ENCODE results near the gene NGDN. TPM values are rescaled to one million over a fixed set of nuclear protein-coding genes. Genes with fewer than 3 reads are reported as not detected.
A peak's percentile ranks its signal among the peaks of the same experiment; 100 is the strongest.

Gene NGDN
- total and polyA plus RNA-seq, 11 donors: 16.5 to 43.4 (median 18.7) TPM

GRCh38 chr14:23441076-23441475, 28.4 kb upstream of the NGDN start:
- ATAC-seq (no peak), DNase-seq (no peak)
- WGBS, 4 donors: 0 to 6% (median 3%) methylated on average over 1 of the region's 1 CpG
- no peak overlapping the region for H3K4me3 ChIP-seq
- no peaks in the 10 kb centered on the region for H3K9me3 ChIP-seq
- H3K27me3 ChIP-seq: no peaks in the 10 kb centered on the region
- H3K27ac ChIP-seq: peak overlapping the region in 7 of 12 donors; percentile 80 to 97 (median 95)
- intact Hi-C loops (cut with DNase I): loop anchor here in 2 of 10 donors (5.0 to 10.0 kb wide), 2 partner anchors 34 to 56 kb away; partner anchors contain the start of gene MYH6 (in 1 of the 2)
- no peaks in the 10 kb centered on the region for H3K36me3 ChIP-seq
- peaks cover 0 to 71% (median 29%) of the 10 kb centered on the region in 12 donors for H3K4me1 ChIP-seq
- TF ChIP-seq POLR2A (IDR thresholded peaks at IDR 0.05) (no peak), CTCF (IDR thresholded peaks at IDR 0.05) (no peak)

- H3K27ac ChIP-seq: peak overlapping the region in 8 of 12 donors; percentile 70 to 97 (median 92)
Measured at GRCh38 chr14:23442721-23443356, 26.7 kb upstream of the NGDN start.

DNA sequence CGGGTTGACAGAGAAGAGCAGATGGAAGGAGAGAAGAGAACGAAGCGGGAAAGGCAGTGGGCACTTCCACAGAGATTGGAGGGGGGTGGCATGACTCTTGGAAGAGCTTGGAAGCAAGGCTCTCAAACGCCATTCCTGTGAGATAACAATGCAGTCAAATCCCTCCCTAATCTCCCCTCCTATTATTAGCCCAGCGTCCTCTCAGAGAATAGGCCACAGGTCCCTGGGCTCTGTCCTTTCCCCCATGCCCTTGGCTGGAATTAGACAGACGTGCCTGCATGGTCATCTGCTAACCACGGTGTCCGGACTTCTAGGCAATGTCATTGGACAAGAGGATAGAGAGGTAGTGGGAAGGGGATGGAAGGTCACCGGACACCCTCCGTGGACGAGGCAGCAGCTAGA, 26.1 kb upstream of the NGDN start:
- H3K27ac ChIP-seq: peak overlapping the region in 8 of 12 donors; percentile 72 to 97 (median 92)
- peaks cover 0 to 60% (median 28%) of the 10 kb centered on the region in 12 donors for H3K4me1 ChIP-seq
- TF ChIP-seq POLR2A (IDR thresholded peaks at IDR 0.05) (no peak), CTCF (IDR thresholded peaks at IDR 0.05) (no peak)
- H3K4me3 ChIP-seq: peak overlapping the region in 9 of 12 donors; percentile 14 to 46 (median 33)
- H3K9me3 ChIP-seq: no peaks in the 10 kb centered on the region
- no peaks in the 10 kb centered on the region for H3K27me3 ChIP-seq
- intact Hi-C loops (cut with DNase I): loop anchor here in 3 of 10 donors (2.0 to 10.0 kb wide), 3 partner anchors 35 to 59 kb away; partner anchors contain the start of gene MYH6 (in 2 of the 3)
- ATAC-seq (peak; percentile 68 to 78 (median 76)), DNase-seq (peak in 4 of 5 donors; percentile 73 to 85 (median 80))
- H3K36me3 ChIP-seq: no peaks in the 10 kb centered on the region
- 35 to 43% (median 40%) methylated on average over 11 of the region's 11 CpGs for WGBS, 4 donors

More at GRCh38 chr14:23442721-23443356, 26.7 kb upstream of the NGDN start:
- intact Hi-C loops (cut with DNase I): loop anchor here in 3 of 10 donors (2.0 to 10.0 kb wide), 3 partner anchors 34 to 58 kb away; partner anchors contain the start of gene MYH6 (in 2 of the 3)
- 33 to 52% (median 46%) methylated on average over 9 of the region's 9 CpGs for WGBS, 4 donors
- no peaks in the 10 kb centered on the region for H3K27me3 ChIP-seq
- H3K36me3 ChIP-seq: no peaks in the 10 kb centered on the region
- peak overlapping the region in 9 of 12 donors; percentile 22 to 46 (median 33) for H3K4me3 ChIP-seq
- H3K9me3 ChIP-seq: no peaks in the 10 kb centered on the region
- peaks cover 0 to 60% (median 29%) of the 10 kb centered on the region in 12 donors for H3K4me1 ChIP-seq
- ATAC-seq (peak; percentile 65 to 72 (median 68)), DNase-seq (peak in 4 of 5 donors; percentile 74 to 88 (median 82))
- TF ChIP-seq POLR2A (IDR thresholded peaks at IDR 0.05): peak in 1 of 2 donors; percentile 21
- no peak for TF ChIP-seq CTCF (IDR thresholded peaks at IDR 0.05)

DNA sequence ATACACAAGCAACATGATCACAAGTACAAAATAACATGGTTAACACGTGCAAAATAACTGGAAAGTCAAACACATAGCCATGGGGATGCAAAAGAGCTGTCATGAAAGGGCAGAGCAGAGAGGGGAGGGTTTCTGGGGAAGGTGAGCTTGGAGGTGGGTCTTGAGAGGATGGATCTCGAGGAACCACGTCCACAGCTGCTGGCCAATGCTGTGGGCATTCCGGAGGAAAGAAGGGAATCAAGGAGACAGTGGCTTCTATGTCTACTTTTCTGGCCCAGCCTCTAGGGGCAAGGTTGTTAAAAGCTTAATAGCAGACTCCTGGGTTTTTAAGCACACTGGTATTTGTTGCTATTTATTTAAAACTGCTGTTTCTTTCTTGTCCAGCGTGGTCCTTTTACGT, 25.6 kb upstream of the NGDN start:
- no peaks in the 10 kb centered on the region for H3K27me3 ChIP-seq
- peak overlapping the region in 8 of 12 donors; percentile 67 to 97 (median 92) for H3K27ac ChIP-seq
- H3K36me3 ChIP-seq: no peaks in the 10 kb centered on the region
- DNase-seq (no peak), ATAC-seq (peak in 1 of 4 donors; percentile 3)
- H3K4me1 ChIP-seq: peaks cover 0 to 55% (median 27%) of the 10 kb centered on the region in 12 donors
- TF ChIP-seq POLR2A (IDR thresholded peaks at IDR 0.05): no peak
- no peak for TF ChIP-seq CTCF (IDR thresholded peaks at IDR 0.05)
- WGBS, 4 donors: 42 to 50% (median 46%) methylated on average over 6 of the region's 6 CpGs
- H3K4me3 ChIP-seq: peak overlapping the region in 9 of 12 donors; percentile 14 to 45 (median 30)
- H3K9me3 ChIP-seq: no peaks in the 10 kb centered on the region
- intact Hi-C loops (cut with DNase I): loop anchor here in 3 of 10 donors (2.0 to 10.0 kb wide), 3 partner anchors 35 to 59 kb away; partner anchors contain the start of gene MYH6 (in 2 of the 3)

Measured in heart left ventricle (tissue), 16 donors.